Measurements from ENCODE around the gene KRT15. TPM values are rescaled to one million over a fixed set of nuclear protein-coding genes. Genes with fewer than 3 reads are reported as not detected.
A peak's percentile ranks its signal among the peaks of the same experiment; 100 is the strongest.

Gene KRT15
- polyA plus RNA-seq, 1 of the 3 experiments (the other 2 are of a cell fraction) = 16.9 TPM

GRCh38 chr17:41538565-41538991 is 19.9 kb upstream of the KRT15 start:
- Histone ChIP-seq H4K20me1 (ENCODE audit: insufficient read depth) (no peaks in the 10 kb centered on the region), H3K4me2 (peak overlapping the region; percentile 59), H3K27me3 (ENCODE audit: insufficient read depth) (no peaks in the 10 kb centered on the region), H3K36me3 (replicated peaks in 1 of 2; ENCODE audit: control insufficient read depth in 1 of 2, insufficient read depth in 2 of 2, low read length in 1 of 2) (no peaks in the 10 kb centered on the region), H3K9me3 (no peaks in the 10 kb centered on the region), H3K4me1 (ENCODE audit: control insufficient read depth in 1 of 2, insufficient read depth in 2 of 2, low read depth in 1 of 2, low read length in 1 of 2) (peaks cover 17 to 37% of the 10 kb centered on the region in 2 experiments; a peak in 3 of 4 replicates), H3K27ac (ENCODE audit: low read depth in 2 of 2, low read length in 1 of 2) (peak overlapping the region; percentile 26 to 77; a peak in 2 of 4 replicates), H2AFZ (ENCODE audit: low read depth) (peak overlapping the region; percentile 73), H3K4me3 (ENCODE audit: low read depth in 2 of 2, low read length in 1 of 2) (no peak overlapping the region), H3K79me2 (ENCODE audit: insufficient read depth) (no peaks in the 10 kb centered on the region), H3F3A (replicated peaks; ENCODE audit: insufficient read depth) (peaks cover 27% of the 10 kb centered on the region), H3K9ac (peak overlapping the region; percentile 54), H3K9me2 (no peaks in the 10 kb centered on the region)
- no peak for DNase-seq
- WGBS (ENCODE audit: low lambda C conversion rate) = 17% methylated on average over 5 of the region's 5 CpGs
- POLR2A ChIA-PET = no interaction called here
- CTCF ChIA-PET = interaction anchor here (1.2 to 25.5 kb wide), 6 partner anchors 11 to 127 kb away, joined by 3 to 646 read pairs (median 7); partner anchors contain the start of genes KRT15 and KRT19
- TF ChIP-seq RCOR1 (IDR thresholded peaks at IDR 0.05; ENCODE audit: low read length) (no peak), GATA2 (CRISPR knock-in tag; IDR thresholded peaks at IDR 0.05) (no peak), TAF1 (IDR thresholded peaks at IDR 0.05; ENCODE audit: borderline replicate concordance, low read depth, low read length) (0 out of 2 replicates have a peak, but pooled peaks have one; percentile 11), GABPA (IDR thresholded peaks at IDR 0.05; ENCODE audit: low read depth) (no peak), SMC3 (IDR thresholded peaks at IDR 0.05; ENCODE audit: low read depth, low read length) (no peak), NFIC (IDR thresholded peaks at IDR 0.05; ENCODE audit: borderline replicate concordance) (peak; percentile 42; the same call in 1 of the 2 replicates), USF2 (IDR thresholded peaks at IDR 0.05; ENCODE audit: borderline replicate concordance, low read depth, low read length) (no peak), RXRA (IDR thresholded peaks at IDR 0.05; ENCODE audit: borderline replicate concordance, low read depth) (no peak), CHD2 (IDR thresholded peaks at IDR 0.05; ENCODE audit: low read length, partially characterized antibody) (no peak), CTCF (IDR thresholded peaks at IDR 0.05) (no peak), JUND (IDR thresholded peaks at IDR 0.05) (no peak), YY1 (IDR thresholded peaks at IDR 0.05; ENCODE audit: low read depth) (no peak), NRF1 (IDR thresholded peaks at IDR 0.05; ENCODE audit: low read depth, low read length) (no peak), ELF1 (IDR thresholded peaks at IDR 0.05) (no peak), PBX3 (IDR thresholded peaks at IDR 0.05) (0 out of 2 replicates have a peak, but pooled peaks have one; percentile 5), EZH2phosphoT487 (IDR thresholded peaks at IDR 0.05; ENCODE audit: borderline replicate concordance, low read depth) (no peak), SIN3A (IDR thresholded peaks at IDR 0.05; ENCODE audit: borderline replicate concordance, low read depth, low read length) (no peak), FOXM1 (IDR thresholded peaks at IDR 0.05; ENCODE audit: low read depth) (no peak), ZBTB33 (IDR thresholded peaks at IDR 0.05; ENCODE audit: borderline replicate concordance, low read depth) (no peak), IRF3 (IDR thresholded peaks at IDR 0.05; ENCODE audit: low read depth, low read length) (no peak), TEAD4 (IDR thresholded peaks at IDR 0.05; ENCODE audit: borderline replicate concordance, insufficient read depth) (no peak), RAD21 (IDR thresholded peaks at IDR 0.05; ENCODE audit: low read length) (no peak), EP300 (IDR thresholded peaks at IDR 0.05; ENCODE audit: borderline replicate concordance in 1 of 2, low read depth in 1 of 2, low read length in 1 of 2) (no peak), MEF2A (IDR thresholded peaks at IDR 0.05; ENCODE audit: borderline replicate concordance, low read depth) (no peak)

Data from SK-N-SH (cell line).